Nephron (organoid): ENCODE data around the gene ADK.
"Not testable (repeated sequence)": the region's sequence is repeated elsewhere in the genome, so short reads cannot be mapped to it uniquely, and the experiment has no call there.

Experiments
- H3K27ac Mint-ChIP-seq, 3 experiments: 2 replicates each; pipeline ENCODE4 v1.8.0; 2020; ENCODE audit warnings: mixed read lengths in 3 of 3, mild to moderate bottlenecking in 2 of 3, moderate library complexity in 1 of 3
- H3K27me3 Mint-ChIP-seq: 2 replicates; pipeline ENCODE4 v1.8.0; 2021; ENCODE audit warnings: low read depth, mild to moderate bottlenecking, moderate library complexity, mixed read lengths
- H3K36me3 Mint-ChIP-seq: 2 replicates; pipeline ENCODE4 v1.8.0; 2020; ENCODE audit warnings: low read depth, mixed read lengths
- H3K4me1 Mint-ChIP-seq: 2 replicates; pipeline ENCODE4 v1.8.0; 2020; ENCODE audit warnings: mixed read lengths
- H3K4me3 Mint-ChIP-seq, 3 experiments: 2 replicates each; pipeline ENCODE4 v1.8.0; 2020; ENCODE audit warnings: mild to moderate bottlenecking in 3 of 3, mixed read lengths in 3 of 3, moderate library complexity in 2 of 3
- H3K9me3 Mint-ChIP-seq: 2 replicates; pipeline ENCODE4 v1.8.0; 2020; ENCODE audit warnings: mixed read lengths
- CTCF ChIP-seq, 3 experiments: fragments of 200-600 bp; sonication (generic); IDR thresholded peaks; one replicate each; pipeline ENCODE4 v1.5.0; 2021; ENCODE audit warnings: antibody characterized with exemption in 3 of 3; ENCODE audit not compliant: unreplicated experiment in 3 of 3

Gene ADK

GRCh38 chr10:74486659-74487058, 335.6 kb downstream of the ADK start:
- Mint-ChIP-seq H3K4me1 (no peaks in the 10 kb centered on the region), H3K27me3 (no peaks in the 10 kb centered on the region), H3K4me3 (no peak overlapping the region), H3K9me3 (peaks cover 14% of the 10 kb centered on the region), H3K27ac (no peak overlapping the region), H3K36me3 (peaks cover 19% of the 10 kb centered on the region)
- no peak for TF ChIP-seq CTCF (IDR thresholded peaks at IDR 0.05; ENCODE audit: unreplicated experiment in 3 of 3)

GRCh38 chr10:74488907-74489306, 337.9 kb downstream of the ADK start:
- no peak overlapping the region for H3K27ac Mint-ChIP-seq
- H3K36me3 Mint-ChIP-seq: peaks cover 2% of the 10 kb centered on the region
- H3K9me3 Mint-ChIP-seq: peaks cover under 1% of the 10 kb centered on the region
- no peaks in the 10 kb centered on the region for H3K27me3 Mint-ChIP-seq
- TF ChIP-seq CTCF (IDR thresholded peaks at IDR 0.05; ENCODE audit: unreplicated experiment in 3 of 3): no peak
- H3K4me1 Mint-ChIP-seq: no peaks in the 10 kb centered on the region
- H3K4me3 Mint-ChIP-seq: no peak overlapping the region

GRCh38 chr10:74490551-74490950, 339.5 kb downstream of the ADK start:
- Mint-ChIP-seq H3K27ac (no peak overlapping the region), H3K36me3 (no peaks in the 10 kb centered on the region), H3K9me3 (no peaks in the 10 kb centered on the region), H3K27me3 (no peaks in the 10 kb centered on the region), H3K4me1 (no peaks in the 10 kb centered on the region), H3K4me3 (no peak overlapping the region)
- no peak for TF ChIP-seq CTCF (IDR thresholded peaks at IDR 0.05; ENCODE audit: unreplicated experiment in 3 of 3)

- Mint-ChIP-seq H3K9me3 (no peaks in the 10 kb centered on the region), H3K36me3 (no peaks in the 10 kb centered on the region), H3K4me3 (no peak overlapping the region), H3K4me1 (no peaks in the 10 kb centered on the region), H3K27me3 (no peaks in the 10 kb centered on the region), H3K27ac (no peak overlapping the region)
- TF ChIP-seq CTCF (IDR thresholded peaks at IDR 0.05; ENCODE audit: unreplicated experiment in 3 of 3): no peak
Observed at GRCh38 chr10:74491014-74491413, 340.0 kb downstream of the ADK start.

- H3K4me1 Mint-ChIP-seq, H3K4me3 Mint-ChIP-seq, H3K9me3 Mint-ChIP-seq, H3K27me3 Mint-ChIP-seq, H3K27ac Mint-ChIP-seq: not testable (repeated sequence)
- H3K36me3 Mint-ChIP-seq: peaks cover 13% of the 10 kb centered on the region
Observed at GRCh38 chr10:74496276-74496675, 345.3 kb downstream of the ADK start.

- not testable (repeated sequence) for H3K4me1 Mint-ChIP-seq, H3K27ac Mint-ChIP-seq, H3K27me3 Mint-ChIP-seq, H3K9me3 Mint-ChIP-seq, H3K4me3 Mint-ChIP-seq
- H3K36me3 Mint-ChIP-seq: peaks cover 13% of the 10 kb centered on the region
Observed at GRCh38 chr10:74498664-74499063, 347.6 kb downstream of the ADK start.

GRCh38 chr10:74500026-74500704, 349.1 kb downstream of the ADK start:
- Mint-ChIP-seq H3K27me3 (no peaks in the 10 kb centered on the region), H3K27ac (no peak overlapping the region), H3K36me3 (peaks cover 20% of the 10 kb centered on the region), H3K4me1 (peaks cover 4% of the 10 kb centered on the region), H3K4me3 (no peak overlapping the region), H3K9me3 (peaks cover 5% of the 10 kb centered on the region)
- no peak for TF ChIP-seq CTCF (IDR thresholded peaks at IDR 0.05; ENCODE audit: unreplicated experiment in 3 of 3)
